Measurements from ENCODE around the gene MANSC1.
"Not testable (repeated sequence)": the region's sequence is repeated elsewhere in the genome, so short reads cannot be mapped to it uniquely, and the experiment has no call there.

Gene MANSC1

DNA sequence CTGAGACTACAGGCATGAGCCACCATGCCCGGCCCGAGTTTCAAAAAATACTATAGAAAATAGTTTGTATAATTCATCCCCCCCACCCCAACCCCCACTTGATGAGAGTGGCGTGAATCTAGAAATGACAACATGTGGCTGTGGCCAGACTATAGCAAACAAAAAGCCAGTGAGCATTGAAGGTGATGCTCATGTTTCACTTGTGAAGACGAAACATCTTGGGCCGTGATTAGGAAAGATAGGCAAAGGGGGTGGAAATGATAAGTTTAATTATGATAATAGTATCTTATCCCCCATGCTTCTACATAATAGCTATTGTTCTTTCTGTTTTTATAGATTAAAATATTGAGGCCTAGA lies 15.4 kb upstream of the MANSC1 start:
- DNase-seq: no peak

DNA sequence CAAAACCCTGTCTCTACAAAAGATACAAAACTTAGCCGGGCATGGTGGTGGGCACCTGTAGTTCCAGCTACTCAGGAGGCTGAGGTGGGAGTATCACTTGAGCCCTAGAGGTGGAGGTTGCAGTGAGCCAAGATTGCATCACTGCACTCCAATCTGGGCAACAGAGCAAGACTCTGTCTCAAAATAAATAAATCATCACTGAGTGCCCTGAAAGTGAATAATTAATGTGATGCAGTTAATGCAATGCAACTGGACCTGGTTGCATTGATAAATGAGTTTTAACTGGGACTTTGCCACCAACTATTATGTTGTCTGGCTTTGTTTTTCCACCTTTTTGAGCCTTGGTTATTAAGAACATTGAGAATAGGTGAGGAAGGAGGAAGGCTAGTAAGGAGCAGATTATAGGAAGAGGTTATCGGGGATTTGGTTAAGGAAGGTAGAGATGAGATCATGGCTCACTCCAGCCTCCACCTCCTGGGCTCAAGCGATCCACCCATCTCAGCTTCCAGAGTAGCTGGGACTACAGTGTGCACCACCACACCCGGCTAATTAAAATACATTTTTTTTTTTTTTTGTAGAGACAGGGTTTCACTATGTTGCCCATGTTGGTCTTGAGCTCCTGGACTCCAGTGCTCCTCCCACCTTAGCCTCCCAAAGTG lies 14.9 kb upstream of the MANSC1 start:
- no peak for DNase-seq

DNA sequence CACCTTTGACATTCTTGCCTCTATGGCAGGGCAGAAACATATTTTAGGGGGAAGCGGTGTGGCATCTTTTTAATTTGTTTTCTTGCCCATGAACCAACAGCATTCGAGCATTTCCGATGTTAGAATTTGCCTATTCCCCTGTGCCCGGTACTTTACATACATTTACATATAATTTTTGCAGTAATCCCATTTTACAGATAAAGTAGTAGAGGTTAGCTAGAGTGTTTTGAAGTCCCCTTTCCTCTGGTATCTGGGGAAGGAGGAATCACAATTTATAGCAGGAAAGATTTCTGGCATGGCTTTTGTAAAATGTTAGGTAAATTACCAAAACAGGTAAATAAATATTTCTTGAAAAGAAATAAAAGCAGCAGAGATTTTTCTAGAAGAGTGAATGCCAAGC lies 8.5 kb upstream of the MANSC1 start:
- DNase-seq: no peak

DNA sequence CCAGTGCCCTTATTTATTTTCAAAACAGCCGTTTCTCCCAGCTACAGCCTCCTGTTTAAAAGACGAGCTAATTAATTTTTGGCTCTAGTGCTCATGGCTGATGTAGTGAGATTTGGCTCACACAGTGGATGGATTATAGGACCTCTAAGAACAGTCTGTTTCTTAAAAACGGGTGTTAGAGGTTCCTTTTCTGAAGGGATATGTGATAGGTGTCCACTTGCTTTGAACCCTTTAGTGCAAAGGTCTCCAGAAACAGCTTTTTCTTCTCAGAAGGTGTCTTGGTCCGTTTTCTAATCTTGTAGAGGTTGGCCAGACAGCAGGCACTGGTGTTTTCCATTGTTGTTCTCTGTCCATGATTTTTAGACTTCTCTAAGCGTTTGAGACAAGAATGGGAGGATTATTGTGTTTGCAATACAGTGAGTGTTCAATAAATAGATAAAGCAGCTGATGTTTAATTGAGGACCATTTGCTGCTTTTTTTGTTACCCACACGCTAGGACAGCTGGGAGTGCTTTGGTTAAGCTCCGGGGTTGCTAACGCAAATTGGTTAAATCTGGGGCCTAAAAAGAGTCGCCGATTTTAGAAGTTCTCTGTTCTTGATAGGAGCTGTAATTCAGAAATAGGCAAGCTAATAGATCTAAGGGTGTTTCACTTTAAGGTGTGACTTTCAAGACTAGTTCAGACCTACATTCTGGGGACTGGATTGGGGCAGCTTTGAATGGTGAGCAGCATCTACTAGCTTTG lies 7.8 kb upstream of the MANSC1 start:
- peak; percentile 78 for DNase-seq

DNA sequence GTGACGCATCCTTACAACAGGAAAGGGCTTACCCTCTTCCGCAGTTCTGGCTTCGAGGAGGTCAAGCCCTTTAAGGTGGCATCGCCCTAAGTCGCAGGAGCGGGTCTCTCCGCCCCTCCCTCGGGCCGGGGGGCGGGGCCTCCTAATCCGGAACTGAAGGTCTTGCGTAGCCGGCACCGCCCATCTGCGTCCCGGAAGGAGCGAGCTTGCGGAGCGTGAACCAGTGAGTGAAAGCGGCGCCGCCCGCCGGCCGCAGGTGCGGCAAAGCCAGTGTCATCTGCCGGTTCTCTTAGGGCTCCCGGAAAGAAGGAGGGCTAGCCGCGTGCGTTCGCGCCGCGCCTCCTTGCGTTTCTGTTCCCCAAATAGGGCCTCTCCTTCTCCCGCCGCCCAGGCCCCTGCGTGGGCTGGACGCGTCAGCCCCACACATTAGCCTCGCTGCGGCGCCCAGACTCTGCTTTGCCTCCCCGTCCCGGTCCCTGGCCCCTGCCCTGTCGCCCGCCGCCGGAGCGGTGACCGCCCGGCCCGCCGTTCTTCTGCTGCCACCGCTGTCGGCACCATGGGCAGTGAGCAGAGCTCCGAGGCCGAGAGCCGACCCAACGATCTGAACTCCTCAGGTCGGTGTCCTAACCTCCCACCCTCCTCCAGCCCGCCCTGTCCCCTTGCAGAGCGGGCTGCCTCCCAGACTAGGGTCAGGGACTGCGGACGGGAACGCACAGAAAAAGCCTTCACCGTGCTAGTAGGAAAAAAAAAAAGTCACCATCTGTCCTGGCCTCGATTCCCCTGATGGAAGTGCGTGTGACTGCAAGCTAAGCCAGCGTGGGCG lies 7.1 kb upstream of the MANSC1 start, which contains the start of gene BORCS5:
Gene BORCS5 (plus strand): TSS at position 183 of the 823 bp plus-strand sequence. CDS start 374 bp downstream, at position 557.
- peak; percentile 99 for DNase-seq

DNA sequence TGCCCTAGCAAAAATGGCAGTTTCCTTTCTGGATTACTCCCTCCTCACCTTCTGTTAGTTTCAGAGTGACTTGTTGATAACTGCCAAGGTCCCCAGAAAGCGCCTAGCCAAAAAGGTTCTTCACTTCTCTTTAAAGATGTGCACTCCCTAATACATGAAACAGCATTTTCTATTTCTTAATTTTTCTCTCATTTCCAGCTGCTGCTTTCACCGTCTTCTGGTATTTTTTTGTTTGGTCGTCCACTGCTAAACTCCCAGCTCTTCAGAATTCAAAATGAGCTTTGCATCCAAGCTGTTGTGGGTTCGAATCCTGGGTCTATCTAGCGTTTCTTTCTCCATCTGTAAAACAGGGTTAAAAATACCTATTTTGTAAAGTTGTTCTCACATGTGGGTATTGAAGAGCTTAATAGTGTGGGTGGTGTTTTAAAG lies 6.4 kb upstream of the MANSC1 start:
- DNase-seq: no peak

DNA sequence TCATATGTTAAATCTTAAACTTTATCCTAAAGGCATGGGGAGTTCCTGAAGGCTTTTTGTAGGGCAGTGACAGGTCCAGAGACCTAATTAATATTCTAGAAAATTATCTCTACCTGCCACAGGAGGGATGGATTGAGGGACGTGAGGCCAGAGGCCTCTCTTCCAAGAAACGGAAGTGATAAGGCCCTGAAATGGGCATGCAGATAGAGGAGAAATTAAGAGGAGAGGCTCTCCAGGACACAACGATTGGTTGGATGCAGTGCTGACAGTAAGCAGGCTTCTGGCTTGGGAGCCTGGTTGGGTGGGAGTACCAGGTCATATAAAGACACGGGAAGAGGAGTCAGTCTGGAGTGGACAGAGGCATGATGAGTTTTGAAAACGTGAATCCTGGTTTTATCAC lies 3.8 kb upstream of the MANSC1 start:
- peak; percentile 87 for DNase-seq

DNA sequence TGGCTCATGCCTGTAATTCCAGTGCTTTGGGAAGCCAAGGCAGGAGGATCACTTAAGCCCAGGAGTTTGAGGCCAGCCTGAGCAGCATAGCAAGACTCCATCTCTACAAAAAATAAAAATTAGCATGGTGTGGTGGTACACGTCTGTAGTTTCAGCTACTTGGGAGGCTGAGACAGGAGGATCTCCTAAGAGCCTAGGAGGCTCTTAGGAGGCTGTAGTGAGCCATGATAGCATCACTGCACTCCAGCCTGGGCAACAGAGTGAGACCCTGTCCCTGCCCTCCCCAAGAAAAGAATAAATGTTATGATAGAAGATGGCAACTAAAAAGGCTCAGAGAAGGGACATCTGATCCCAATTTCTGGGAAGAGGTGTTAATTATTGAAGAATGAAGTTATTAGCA lies 3.2 kb upstream of the MANSC1 start:
- no peak for DNase-seq

DNA sequence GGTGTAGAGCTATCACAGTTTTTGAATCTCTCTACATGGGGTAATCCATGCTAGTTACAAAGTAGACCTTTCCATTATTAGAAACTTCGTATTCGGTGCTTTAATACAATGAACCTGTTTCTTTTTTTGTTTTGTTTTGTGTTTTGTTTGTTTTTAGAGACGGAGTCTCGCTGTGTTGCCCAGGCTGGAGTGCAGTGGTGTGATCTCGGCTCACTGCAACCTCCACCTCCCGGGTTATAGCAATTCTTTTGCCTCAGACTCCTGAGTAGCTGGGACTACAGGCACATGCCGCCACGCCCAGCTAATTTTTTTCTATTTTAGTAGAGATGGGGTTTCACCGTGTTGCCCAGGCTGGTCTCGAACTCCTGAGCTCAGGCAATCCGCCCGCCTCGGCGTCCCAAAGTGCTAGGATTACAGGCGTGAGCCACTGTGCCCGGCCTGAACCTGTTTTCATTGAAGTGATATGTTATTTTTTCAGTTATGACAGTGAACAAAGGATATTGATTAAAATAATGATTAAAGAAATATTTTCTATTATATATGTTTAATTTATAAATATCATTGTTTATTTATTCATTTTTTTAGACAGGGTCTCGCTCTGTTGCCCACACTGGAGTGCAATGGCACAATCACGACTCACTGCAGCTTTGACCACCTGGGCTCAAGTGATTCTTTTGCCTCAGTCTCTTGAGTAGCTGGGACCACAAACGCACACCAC lies 1.6 kb upstream of the MANSC1 start:
- not testable (repeated sequence) for DNase-seq

DNA sequence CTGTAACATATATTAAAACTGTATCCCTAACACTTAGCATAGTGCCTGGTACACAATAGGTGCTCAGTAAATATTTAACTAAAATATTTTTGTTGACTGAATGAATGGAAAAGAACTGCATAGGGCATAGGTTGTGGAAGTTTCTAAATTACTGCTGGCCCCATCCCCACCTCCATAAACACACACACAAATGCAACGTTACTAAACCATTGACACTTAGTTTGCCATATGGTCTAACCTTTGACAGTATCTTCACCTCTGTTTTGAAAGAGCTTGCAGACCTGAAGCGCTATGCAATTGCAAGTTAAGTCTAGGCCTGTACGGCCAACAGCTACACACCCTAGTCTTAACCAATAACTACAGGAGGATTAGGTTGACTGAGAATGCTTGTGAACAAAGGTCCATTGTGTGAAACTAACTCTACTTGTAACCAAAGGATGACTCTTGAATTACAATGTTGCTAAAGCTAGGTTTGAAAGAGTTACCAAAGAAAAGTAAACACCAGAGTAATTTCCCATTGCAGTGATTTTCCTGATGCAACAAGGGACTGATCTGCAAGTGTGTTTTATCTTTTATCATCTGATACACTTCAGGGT lies 924 bp upstream of the MANSC1 start:
- no peak for DNase-seq

DNA sequence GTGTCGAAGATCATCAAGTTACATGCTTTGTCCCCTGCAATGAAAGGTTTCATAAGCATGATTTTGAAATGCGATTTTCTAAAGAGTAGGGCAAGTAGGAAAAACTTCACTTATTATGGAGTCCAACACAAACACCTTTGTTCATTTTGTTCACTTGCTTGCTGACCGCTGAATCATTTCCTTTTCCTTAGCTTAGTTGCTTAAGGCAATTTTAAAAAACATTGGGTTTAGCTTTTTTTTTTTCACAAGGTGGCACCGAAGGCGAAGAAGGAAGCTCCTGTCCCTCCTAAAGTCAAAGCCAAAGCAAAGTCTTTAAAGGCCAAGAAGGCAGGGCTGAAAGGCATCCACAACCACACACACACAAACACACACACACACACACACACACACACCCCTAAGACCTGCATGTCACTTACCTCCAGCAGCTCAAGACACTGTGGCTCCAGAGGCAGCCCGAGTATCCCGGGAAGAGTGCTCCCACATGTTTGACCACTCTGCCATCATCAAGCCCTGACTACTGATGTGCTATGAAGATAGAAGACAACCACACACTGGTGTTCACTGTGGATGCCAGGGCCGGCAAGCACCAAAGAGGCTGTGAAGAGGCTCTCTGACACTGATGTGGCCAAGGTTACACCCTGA lies 11.4 kb downstream of the MANSC1 start:
- DNase-seq: no peak

DNA sequence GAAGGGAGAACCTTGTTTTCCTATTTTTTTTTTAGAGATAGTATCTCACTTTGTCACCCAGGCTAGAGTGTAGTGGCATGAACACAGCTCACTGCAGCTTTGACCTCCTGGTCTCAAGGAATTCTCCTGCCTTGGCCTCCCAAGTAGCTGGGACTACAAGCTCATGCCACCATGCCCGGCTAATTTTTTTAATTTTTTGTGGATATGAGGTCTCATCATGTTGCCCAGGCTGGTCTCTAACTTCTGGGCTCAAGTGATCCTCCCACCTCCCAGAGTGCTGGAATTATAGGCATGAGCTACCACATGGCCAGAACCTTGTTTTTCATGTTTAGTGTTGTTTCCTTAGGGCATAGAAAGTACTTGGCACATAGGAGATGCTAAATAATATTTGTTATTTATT lies 13.5 kb downstream of the MANSC1 start:
- DNase-seq: no peak

DNA sequence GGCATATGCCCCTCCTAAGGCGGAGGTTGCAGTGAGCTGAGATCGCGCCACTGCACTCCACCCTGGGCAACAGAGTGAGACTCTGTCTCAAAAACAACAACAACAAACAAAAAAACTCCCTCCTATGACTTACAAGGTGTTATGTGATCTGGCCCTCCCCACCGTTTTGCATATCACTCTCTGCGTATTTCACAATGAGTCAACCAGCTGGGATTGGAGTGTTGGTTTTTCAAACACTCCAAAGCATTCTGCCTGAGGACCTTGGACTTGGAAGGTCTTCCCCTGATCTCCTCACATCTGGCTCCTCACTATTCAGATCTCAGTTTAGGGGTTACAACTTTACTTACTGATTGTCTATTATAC lies 14.0 kb downstream of the MANSC1 start:
- DNase-seq: no peak

DNA sequence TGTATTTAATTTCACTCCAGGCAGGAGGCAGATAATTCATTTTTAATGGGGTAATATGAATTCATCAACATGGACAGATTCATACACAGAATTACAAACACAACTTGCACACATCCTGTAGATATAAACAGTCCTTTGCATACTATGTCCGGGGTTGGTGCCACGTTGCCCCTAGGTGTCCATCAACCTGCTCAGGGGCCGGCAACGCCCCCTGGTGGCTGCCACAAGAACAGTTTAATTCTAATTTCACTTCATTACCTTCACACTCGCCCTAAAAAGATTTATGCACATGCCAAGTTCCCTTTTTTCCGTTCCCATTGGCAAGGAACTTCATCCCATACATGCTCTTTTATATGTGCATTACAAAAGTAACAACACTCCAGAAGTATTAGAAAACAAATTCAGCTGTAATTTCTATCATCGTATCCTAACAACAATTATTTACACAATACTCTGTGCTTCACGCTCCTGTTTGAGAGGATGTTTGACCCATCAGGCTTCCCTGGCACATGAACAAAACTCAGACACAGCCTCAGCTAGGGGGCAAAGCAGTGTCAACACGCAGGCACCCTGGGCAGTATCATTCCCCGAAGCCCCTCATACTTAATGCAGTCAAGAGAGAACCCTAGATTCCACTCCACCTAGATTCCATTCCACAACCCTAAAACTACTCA lies 15.5 kb downstream of the MANSC1 start:
- DNase-seq: peak; percentile 76

DNA sequence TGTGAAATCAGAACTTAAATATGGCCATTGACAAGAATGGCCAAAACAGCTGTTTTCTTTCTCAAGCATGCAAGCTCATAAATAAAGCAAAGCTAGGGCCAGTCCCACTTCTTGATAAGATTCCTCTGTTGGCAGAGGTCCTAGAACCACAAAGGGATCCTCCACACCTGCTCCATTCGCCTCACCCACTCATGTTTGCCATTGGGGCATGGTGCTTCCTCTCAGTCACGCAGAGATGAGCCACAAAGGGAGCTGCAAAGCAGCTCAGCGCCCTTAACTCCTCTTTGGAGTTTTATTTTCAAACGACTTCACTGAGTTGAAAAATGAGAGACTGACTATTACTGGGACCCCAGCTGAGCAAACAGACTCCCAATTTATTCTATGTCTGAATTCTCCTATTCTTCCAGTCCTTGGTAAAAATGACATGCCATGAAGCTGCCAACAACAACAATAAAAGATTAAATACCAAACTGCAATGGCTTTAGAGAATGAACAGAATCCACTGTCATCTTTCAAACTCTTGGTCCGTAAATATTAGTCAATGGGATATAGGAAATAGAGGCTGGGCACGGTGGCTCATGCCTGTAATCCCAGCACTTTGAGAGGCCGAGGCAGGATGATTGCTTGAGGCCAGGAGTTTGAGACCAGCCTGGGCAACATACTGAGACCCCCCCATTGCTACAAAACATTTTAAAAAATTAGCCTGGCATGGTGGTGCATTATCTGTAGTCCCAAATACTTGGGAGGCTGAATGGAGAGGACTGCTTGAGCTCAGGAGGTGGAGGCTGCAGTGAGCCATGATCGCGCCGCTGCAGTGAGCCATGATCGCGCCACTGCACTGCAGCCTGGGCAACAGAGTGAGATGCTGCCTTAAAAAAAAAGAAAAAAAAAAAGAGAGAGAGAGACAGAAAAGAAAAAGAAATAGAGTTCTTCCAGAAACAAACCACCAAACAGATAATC lies 16.4 kb downstream of the MANSC1 start:
- no peak for DNase-seq

DNA sequence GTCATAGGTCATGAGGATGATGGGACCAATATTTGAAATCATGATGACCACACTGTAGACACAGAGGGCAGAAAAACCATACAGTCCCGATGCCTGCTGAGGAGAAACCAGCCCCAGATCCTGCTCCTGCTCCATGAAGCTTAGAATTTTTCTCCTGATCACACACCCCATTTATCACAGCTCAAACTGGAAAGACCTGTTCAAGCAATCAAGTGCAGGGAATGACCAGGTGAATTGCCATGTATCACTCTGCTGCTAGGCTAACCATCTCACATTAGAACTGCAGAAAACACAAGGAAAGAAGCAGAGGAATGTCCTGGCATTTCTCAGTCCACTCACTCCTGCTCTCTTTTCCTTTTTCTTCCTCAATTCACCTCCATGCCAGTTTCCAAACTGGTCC lies 18.1 kb downstream of the MANSC1 start:
- DNase-seq: no peak

DNA sequence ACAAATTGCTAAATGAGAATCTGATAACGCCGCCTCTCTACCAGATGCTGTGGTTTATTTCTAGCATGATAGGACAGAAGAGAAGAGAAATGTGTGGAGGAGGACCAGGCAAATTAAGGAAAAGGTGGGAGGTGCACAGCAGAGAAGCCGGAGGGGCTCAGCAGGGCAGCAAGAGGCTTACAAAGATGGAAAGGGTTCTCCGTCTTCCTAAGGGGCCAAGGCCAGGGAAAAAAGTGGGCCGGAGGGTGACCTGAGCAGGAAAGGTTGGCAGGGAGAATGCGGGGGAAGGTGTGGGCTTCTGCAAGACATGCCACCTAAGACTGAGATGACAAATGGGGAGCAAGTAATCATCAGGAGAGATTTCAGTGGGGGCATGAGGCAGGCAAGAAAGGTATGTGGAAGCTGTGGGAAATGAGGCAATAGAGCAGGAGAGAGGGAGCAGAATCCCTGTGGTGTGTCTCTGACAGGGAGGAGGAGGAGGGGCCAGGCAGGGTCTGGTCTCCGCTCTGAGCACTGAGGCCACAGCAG lies 18.7 kb downstream of the MANSC1 start:
- DNase-seq: no peak

DNA sequence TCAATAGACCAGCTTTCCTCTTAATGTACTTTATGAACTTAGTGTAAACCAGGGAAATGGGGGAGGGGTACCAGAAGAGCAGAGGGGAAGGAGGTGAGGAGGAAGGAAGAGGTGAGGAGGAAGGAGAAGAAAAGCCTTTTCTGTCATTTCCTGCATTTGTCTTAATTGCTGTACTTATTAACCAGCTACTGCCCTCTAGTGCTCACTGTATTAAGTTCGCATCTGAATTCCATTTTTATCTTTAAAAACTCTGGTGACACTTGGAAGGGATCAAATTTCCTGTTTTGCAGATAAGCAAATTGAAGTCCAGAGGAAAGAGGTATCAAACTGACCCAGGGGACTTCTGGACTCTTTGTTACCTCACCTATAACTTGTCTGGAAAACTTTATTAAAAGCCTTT lies 22.2 kb downstream of the MANSC1 start:
- DNase-seq: peak; percentile 82

DNA sequence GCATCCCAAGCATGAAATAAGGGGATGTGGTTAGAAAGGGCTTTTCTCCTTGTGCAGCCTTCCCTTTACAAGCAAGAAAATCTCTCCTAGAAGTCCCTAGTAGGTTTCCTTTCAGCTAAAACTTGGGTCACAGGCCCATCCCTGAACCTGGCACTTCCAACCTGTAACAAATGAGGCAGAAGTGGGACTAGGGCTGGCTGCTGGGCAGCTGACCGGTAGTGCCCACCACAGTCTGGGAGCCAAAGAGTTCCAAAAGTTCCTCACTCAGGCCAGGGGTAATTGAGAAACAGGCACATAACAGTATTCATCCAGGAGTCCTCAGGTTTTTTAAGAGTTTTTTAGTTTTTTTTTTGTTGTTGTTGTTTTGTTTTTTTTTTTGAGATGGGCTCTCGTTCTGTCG lies 23.8 kb downstream of the MANSC1 start:
- DNase-seq: no peak

DNA sequence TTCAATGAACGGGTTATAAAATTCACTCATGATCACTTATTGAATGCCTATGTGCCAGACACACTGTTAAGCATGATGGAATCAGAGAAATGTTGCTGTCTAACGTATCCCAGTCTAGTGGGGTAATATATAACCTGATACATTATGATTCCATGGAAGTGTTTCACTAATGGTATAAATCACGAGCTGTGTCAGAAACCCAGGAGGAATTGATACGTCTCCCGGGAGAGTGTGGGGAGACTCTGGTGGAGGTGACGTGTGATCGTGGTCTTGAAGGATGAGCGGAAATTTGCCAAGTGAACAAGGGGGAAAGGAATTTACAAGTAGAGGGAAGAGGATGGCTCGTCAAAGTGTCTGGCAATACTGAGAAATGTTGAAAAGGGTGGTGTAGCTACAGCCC lies 26.5 kb downstream of the MANSC1 start:
- DNase-seq: no peak

Data from OCI-M1 (cell line).